HG03469 (cell line): ENCODE data around the gene ZNF688.
"Not testable (repeated sequence)": the region's sequence is repeated elsewhere in the genome, so short reads cannot be mapped to it uniquely, and the experiment has no call there.

Experiments
- ATAC-seq: cut with Tn5 transposase; IDR thresholded peaks from one replicate; pipeline ENCODE4 v1.9.1; 2021; ENCODE audit warnings: mild to moderate bottlenecking, moderate library complexity, moderate number of reproducible peaks; ENCODE audit not compliant: unreplicated experiment

The ZNF688 gene

DNA sequence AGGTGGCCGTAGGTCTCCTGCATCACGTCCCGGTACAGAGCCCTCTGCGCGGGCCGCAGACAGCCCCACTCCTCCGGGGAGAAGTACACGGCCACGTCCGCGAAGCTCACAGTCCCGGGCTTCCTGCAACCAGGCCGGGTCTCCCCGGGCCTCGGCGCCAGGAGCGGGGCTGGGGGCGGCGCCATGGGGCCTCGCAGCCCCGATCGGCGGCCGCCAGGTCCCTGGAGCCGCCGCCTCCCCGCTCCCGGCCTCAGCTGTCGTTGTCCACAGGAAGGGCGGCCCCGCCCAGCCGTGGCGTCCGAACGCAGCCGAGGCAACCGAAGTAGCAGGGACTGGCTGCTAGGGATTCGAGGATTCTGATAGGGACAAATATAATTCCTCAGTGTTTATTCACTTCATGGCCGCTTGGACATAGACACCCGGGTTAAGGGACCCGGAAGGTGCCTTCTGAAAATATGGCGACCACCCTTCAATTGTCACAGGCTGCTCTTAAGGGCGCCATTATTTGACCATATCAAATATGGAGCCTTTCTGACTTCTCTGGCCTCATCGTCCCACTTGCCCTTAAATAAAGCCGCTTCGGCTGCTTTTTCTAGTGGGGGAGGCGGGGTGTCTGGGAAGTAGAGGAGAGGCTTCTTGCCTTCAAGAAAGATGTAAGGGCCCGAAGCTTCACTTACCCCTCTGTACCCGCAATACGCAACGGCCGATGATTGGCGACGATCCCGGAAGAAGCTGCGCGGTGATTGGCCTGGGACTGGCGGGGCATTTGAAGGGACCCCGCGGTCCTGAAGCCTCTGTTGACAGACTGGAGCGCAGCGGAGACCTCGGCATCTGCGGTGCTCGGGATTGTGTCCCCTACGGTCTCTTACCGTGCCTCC, at the start of gene ZNF688:
ZNF688 (minus strand) TSS at position 270 of the 878 bp plus-strand sequence; CDS start at position 185, 85 bp downstream.
- peak; percentile 49 for ATAC-seq

DNA sequence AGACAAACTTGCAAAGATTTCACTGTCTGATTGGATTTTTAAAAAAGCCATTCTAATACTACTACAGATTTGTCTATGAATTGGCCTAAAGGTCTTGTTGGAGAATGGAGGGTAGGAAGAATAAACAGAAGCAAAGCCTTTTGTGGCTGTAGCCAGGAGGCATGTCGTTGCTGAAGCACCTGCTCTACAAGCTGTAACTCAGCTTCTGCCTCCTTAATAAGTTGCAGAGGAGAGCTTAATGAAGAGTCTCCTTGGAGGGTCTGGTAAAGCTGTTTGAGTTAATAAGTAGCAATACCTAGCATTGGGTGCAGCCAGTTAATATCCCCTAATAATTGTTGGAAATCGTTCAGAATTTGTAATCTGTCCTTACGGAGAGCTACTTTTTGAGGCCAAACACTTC, 48.7 kb upstream of the ZNF688 start:
- no peak for ATAC-seq

DNA sequence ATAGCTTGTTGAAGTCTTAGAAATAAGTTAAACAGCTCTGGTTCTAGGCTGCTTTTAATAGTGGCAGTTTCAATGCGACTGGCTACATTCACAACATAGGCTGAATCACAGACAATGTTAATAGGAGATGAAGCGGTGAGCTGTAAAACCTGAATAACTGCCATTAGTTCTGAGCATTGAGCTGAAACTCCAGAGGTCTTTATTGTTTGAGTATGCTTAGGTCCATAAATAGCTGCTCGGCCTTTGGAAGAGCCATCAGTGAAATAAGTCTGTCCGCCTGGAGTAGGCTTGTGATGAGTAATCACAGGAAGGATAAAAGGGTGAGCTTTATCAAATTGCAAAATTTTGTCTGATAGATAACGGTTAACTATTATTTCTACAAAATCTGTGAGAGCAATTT, 48.1 kb upstream of the ZNF688 start:
- ATAC-seq: no peak

DNA sequence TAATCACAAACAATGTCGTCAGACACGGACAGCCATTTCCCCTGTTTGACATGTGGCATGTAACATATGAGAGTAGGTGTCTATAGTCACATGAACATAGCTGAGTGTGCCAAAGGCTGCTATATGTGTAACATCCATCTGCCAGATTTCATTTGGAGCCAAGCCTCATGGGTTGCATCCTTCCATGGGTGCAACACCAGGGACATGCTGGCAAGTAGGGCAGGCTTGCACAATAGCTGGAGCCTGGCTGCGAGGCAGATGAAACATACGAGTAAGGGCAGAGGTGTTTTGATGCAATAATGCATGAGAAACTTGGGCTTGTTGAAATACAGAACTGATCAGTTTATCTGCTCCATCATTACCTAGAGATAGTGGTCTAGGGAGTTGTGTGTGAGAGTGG, 47.7 kb upstream of the ZNF688 start:
- no peak for ATAC-seq

GRCh38 chr16:30615358-30616091, 44.0 kb upstream of the ZNF688 start:
- ATAC-seq: no peak

DNA sequence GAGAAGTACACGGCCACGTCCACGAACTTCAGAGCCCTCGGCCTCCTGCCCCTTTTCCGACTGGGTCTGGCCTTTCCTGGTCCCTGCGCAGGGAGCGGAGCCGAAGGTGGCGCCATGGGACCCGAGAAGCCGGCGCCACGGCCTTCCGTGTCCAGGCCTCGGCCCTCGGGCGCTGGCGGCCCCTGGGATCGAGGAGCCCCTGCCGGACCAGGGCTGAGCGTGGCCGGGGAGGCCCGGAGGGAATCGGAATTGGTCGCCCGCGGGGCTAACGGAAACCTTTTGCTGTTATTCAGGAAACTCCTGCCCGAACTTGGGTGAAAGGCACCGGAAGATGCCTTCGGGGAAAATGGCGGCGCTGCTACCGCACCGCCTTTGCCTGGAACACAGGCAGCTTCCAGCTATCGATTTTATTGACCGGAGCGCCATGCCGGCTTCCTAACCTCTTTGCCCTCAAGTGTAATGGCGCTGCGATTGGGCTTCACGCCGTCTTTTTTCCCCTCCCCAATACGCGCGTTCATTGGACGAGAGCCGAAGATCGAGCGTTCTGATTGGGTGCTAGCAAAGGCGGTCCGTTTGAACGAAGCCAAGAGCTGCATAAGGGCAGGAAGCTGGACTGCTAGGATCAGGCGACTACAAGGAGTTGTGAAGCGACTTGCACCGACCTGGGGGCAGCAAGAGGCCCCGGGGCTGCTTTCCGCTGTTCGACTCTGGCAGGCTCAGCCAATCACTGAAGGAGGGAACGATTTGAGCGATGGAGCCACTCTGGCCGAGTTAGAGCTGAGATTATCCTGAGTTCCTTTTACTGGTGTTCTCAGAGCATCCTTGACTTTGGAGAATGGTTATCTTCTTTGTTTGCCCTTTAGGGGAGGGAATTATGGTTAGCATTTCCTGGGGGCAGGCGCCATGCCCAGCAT, 38.7 kb upstream of the ZNF688 start, which contains the start of gene ZNF689:
ZNF689 (minus strand) TSS at position 464 of the 914 bp plus-strand sequence; CDS start at position 116, 348 bp downstream.
- peak; percentile 58 for ATAC-seq

- peak; percentile 9 for ATAC-seq
Measured at GRCh38 chr16:30609002-30609925, 37.8 kb upstream of the ZNF688 start.

GRCh38 chr16:30606004-30606403, 34.5 kb upstream of the ZNF688 start:
- no peak for ATAC-seq

DNA sequence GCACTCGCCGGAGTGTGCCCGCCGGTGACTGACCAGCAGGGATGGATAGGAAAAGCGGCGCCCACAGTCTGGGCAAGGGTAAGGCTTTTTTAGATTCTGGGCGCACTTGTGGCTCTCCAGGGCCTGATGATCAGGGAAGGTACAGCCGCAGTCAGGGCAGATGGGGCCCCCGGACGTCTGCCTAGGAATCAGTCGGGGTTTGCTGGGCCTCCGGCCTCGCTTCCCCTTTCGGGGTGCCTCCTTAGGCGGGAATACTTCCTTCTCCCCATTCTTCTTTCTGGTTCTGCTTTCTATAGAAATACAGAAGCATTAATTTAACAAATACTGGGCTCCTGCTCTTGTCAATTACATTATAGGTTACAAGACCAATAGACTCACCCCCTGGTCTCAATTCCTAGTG, 33.6 kb upstream of the ZNF688 start:
- ATAC-seq: no peak

GRCh38 chr16:30604316-30604947, 32.9 kb upstream of the ZNF688 start:
- ATAC-seq: no peak

DNA sequence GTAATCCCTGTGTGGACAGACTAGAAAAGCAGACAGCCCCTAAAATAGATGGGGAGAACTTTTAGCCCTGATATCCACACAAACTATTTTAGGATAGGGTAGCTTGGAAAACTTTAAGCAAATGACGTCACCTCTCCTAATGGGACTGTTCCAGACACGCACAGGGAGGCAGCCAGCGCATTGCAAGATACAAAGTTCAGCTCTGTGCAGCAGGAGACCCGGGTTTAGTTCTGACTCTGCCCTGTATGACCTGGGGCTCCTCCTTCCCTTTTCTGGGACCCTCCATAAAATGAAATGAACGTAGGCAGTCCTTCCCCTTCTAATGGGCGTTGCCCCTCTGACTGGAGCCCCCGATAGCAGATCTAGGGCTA, 32.4 kb upstream of the ZNF688 start:
- ATAC-seq: no peak

GRCh38 chr16:30602616-30603277, 31.2 kb upstream of the ZNF688 start:
- ATAC-seq: no peak

DNA sequence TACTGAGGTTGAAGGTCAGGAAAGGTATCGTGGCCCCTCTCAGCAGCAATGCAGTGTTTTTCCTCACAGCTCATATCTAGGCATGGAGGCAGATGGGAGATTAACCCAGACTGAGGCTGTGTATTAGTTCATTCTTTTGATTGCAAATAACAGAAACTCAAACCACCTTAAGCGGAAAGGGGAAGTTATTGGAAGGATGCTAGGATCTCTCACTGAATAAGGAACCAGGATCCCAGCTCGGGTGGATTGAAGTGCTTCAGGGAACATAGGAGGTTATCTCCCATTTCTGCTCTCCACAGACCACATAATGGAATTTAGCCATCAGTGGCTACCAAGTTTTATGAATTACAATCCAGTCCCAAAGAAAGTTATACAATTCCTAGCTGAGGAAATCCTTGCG, 30.5 kb upstream of the ZNF688 start:
- ATAC-seq: no peak

DNA sequence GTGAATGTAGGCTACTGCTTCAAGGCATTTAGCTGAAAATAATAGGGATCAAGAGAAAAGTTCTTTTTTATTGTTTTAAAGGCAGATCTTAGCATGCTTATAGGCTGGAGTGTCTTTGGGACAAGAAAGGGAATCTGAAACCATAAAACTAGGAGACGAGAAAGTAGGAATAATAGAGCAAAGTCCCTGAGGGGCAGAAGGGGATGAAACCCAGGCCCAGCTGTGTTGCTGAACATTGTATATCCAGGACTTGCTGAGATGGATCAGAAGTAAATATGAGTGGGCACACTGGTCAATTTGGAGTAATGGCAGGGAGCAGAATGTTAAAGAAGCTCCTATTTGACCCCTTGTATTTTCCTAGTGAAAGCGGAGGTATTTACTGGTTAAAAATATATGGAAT, 29.4 kb upstream of the ZNF688 start:
- no peak for ATAC-seq

- ATAC-seq: no peak
Measured at GRCh38 chr16:30600215-30600614, 28.7 kb upstream of the ZNF688 start.

- no peak for ATAC-seq
Measured at GRCh38 chr16:30592871-30593270, 21.4 kb upstream of the ZNF688 start.

- ATAC-seq: not testable (repeated sequence)
Measured at GRCh38 chr16:30590869-30591268, 19.4 kb upstream of the ZNF688 start.

DNA sequence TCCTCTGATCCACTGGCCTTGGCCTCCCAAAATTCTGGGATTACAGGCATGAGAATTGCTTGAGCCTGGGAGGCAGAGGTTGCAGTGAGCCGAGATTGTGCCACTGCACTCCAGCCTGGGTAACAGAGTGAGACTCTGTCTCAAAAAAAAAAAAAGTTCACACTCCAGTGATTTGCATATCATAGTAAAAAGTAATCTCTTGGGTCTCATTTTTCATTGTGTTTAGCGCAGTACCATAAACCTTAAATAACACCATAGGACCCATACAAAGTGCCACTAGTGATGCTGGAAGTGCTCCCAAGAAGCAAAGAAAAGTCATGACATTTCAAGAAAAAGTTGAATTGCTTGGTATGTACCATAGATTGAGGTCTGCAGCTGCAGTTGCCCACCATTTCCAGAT, 18.1 kb upstream of the ZNF688 start:
- not testable (repeated sequence) for ATAC-seq

DNA sequence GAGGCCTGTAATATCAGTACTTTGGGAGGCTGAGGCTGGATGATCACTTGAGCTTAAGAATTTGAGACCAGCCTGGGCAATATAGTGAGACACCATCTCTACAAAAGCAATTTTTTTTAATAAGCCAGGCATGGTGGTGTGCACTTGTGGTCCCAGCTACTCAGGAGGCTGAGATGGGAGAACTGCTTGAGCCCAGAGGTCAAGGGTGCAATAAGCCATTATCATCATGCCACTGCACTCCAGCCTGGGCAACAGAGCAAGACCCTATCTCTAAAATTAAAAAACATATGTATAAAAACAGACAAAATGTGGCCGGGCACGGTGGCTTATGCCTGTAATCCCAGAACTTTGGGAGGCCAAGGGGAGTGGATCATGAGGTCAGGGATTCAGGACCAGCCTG, 17.1 kb upstream of the ZNF688 start:
- ATAC-seq: no peak
